Ovary (tissue), 9 donors: ENCODE data around the gene SMARCD1. TPM values are rescaled to one million over a fixed set of nuclear protein-coding genes. Genes with fewer than 3 reads are reported as not detected.

ENCODE experiments used
- DNase-seq, 5 donors: peaks; one replicate each; pipeline ENCODE4 v3.0.0-alpha.2; 2019 to 2020
- H3K27ac ChIP-seq, 2 donors: fragments of 200-600 bp; one replicate each; pipeline versions ENCODE4 v1.5.1 to v1.8.0; 2019 to 2022
- H3K27me3 ChIP-seq: fragments of 200-600 bp; one replicate; pipeline ENCODE4 v1.8.0; 2022
- H3K36me3 ChIP-seq: fragments of 200-600 bp; sonication (generic); one replicate; pipeline ENCODE4 v1.5.1; 2019
- H3K4me1 ChIP-seq: one replicate; pipeline ENCODE4 v1.8.1; 2013; ENCODE audit warnings: mild to moderate bottlenecking, moderate library complexity; ENCODE audit not compliant: insufficient read depth
- H3K4me3 ChIP-seq: fragments of 200-600 bp; sonication (generic); one replicate; pipeline ENCODE4 v1.5.1; 2017
- H3K9me3 ChIP-seq, 2 donors: fragments of 200-600 bp in 1 of 2; sonication (generic) in 1 of 2; one replicate each; pipeline versions ENCODE4 v1.5.1 to v1.8.1; 2013 to 2019; ENCODE audit warnings: mild to moderate bottlenecking in 1 of 2, moderate library complexity in 1 of 2
- EP300 ChIP-seq: sonication (generic); formaldehyde crosslinking; IDR thresholded peaks from one replicate; pipeline ENCODE4 v1.6.1; 2017; ENCODE audit warnings: antibody characterized with exemption
- POLR2A ChIP-seq: fragments of 450-650 bp; IDR thresholded peaks from one replicate; pipeline ENCODE4 v1.6.1; 2017; ENCODE audit warnings: antibody characterized with exemption, mild to moderate bottlenecking, moderate library complexity
- WGBS, 3 donors: extraction: QIAGEN DNeasy Blood & Tissue Kit in 1 of 3; methylation state at CpG; one replicate each; pipeline versions ENCODE4 v1.1.5 to v1.1.7; 2013 to 2017; 5-methylcytosine and 5-hydroxymethylcytosine counted together
- intact Hi-C, 4 donors: fragments of 100-400 bp; cut with DNase I; formaldehyde crosslinking; loops; one replicate each; pipeline versions ENCODE4 v1.11.0 to v1.15.1; 2022 to 2023
- polyA plus RNA-seq, 2 donors: library from polyadenylated mRNA; stranded (reverse); fragments of 200-250 nt in 1 of 2; fragments of 350-450 nt in 1 of 2; fragmentation: Illumina TruSeq in 1 of 2; extraction: RNeasy Lipid Tissue Mini Kit (QIAGEN cat#74804) in 1 of 2; gene quantifications; one replicate each; pipeline ENCODE4 v1.2.3, GENCODE V29; 2013 to 2014
- total RNA-seq, 7 donors: library from RNA; depleted of rRNA in 2 of 7; stranded (reverse); fragments of >200 nt in 2 of 7; fragmentation: NEBNext Ultra II Directional in 3 of 7; extraction: Animal tissue kit (Norgen Biotek cat#: 25700) in 3 of 7; gene quantifications; one replicate each; pipeline versions ENCODE4 v1.1.0 to v1.2.4, GENCODE V29; 2016 to 2023
- TF ChIP-seq, protein P1 (sequence below), 3 donors: fragments of 450-650 bp in 2 of 3; fragments of 200-600 bp in 1 of 3; IDR thresholded peaks; one replicate each; pipeline versions ENCODE4 v1.5.1 to v1.8.0; 2016 to 2022; ENCODE audit warnings: antibody characterized with exemption in 3 of 3, mild to moderate bottlenecking in 1 of 3
- donor health status: DM: no; HTN: no; CAD: no; lungs with moderate emphysema.
- donor health status: DM: no; HTN: no; CAD: no.
- donor health status: Bipolar disorder and iron deficiency.
- donor health status: DM: yes; HTN: yes; CAD: no.
- donor health status: DM: no; HTN: no; CAD: no.
- donor health status: DM: yes; HTN: yes; CAD: no.

SMARCD1 gene
- total and polyA plus RNA-seq, 9 donors, result 26.1 to 57.7 (median 50.7) TPM

- no peaks in the 10 kb centered on the region for H3K9me3 ChIP-seq
- H3K27ac ChIP-seq, result peak overlapping the region in 1 of 2 donors; percentile 32
- no peak for DNase-seq
- WGBS, 3 donors, result 18 to 32% (median 27%) methylated on average over 21 to 30 of the region's 30 CpGs
- peaks cover 8% of the 10 kb centered on the region for H3K4me1 ChIP-seq
- H3K27me3 ChIP-seq, result no peaks in the 10 kb centered on the region
- TF ChIP-seq EP300, result no peak
- no peak for TF ChIP-seq POLR2A
- TF ChIP-seq, protein P1, sequence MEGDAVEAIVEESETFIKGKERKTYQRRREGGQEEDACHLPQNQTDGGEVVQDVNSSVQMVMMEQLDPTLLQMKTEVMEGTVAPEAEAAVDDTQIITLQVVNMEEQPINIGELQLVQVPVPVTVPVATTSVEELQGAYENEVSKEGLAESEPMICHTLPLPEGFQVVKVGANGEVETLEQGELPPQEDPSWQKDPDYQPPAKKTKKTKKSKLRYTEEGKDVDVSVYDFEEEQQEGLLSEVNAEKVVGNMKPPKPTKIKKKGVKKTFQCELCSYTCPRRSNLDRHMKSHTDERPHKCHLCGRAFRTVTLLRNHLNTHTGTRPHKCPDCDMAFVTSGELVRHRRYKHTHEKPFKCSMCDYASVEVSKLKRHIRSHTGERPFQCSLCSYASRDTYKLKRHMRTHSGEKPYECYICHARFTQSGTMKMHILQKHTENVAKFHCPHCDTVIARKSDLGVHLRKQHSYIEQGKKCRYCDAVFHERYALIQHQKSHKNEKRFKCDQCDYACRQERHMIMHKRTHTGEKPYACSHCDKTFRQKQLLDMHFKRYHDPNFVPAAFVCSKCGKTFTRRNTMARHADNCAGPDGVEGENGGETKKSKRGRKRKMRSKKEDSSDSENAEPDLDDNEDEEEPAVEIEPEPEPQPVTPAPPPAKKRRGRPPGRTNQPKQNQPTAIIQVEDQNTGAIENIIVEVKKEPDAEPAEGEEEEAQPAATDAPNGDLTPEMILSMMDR (IDR thresholded peaks at IDR 0.05), result no peak
- intact Hi-C loops, result loop anchor here in 2 of 4 donors (5.0 to 10.0 kb wide), 3 partner anchors 91 to 193 kb away; partner anchors contain the start of gene AQP5 (in 1 of the 2)
- H3K4me3 ChIP-seq, result peak overlapping the region; percentile 67
- H3K36me3 ChIP-seq, result no peaks in the 10 kb centered on the region
Measured at GRCh38 chr12:50057896-50058670, 27.1 kb upstream of the SMARCD1 start.

GRCh38 chr12:50058743-50059312, 26.3 kb upstream of the SMARCD1 start:
- intact Hi-C loops, result loop anchor here in 2 of 4 donors (5.0 to 10.0 kb wide), 3 partner anchors 92 to 194 kb away; partner anchors contain the start of gene AQP5 (in 1 of the 2)
- WGBS, 3 donors, result 89 to 93% (median 89%) methylated on average over 14 to 15 of the region's 15 CpGs
- peaks cover 8% of the 10 kb centered on the region for H3K4me1 ChIP-seq
- H3K4me3 ChIP-seq, result no peak overlapping the region
- H3K9me3 ChIP-seq, result no peaks in the 10 kb centered on the region
- no peaks in the 10 kb centered on the region for H3K36me3 ChIP-seq
- no peak overlapping the region for H3K27ac ChIP-seq
- H3K27me3 ChIP-seq, result no peaks in the 10 kb centered on the region
- no peak for DNase-seq
- TF ChIP-seq EP300 (no peak), POLR2A (no peak)
- TF ChIP-seq, protein P1 (IDR thresholded peaks at IDR 0.05), result no peak

DNA sequence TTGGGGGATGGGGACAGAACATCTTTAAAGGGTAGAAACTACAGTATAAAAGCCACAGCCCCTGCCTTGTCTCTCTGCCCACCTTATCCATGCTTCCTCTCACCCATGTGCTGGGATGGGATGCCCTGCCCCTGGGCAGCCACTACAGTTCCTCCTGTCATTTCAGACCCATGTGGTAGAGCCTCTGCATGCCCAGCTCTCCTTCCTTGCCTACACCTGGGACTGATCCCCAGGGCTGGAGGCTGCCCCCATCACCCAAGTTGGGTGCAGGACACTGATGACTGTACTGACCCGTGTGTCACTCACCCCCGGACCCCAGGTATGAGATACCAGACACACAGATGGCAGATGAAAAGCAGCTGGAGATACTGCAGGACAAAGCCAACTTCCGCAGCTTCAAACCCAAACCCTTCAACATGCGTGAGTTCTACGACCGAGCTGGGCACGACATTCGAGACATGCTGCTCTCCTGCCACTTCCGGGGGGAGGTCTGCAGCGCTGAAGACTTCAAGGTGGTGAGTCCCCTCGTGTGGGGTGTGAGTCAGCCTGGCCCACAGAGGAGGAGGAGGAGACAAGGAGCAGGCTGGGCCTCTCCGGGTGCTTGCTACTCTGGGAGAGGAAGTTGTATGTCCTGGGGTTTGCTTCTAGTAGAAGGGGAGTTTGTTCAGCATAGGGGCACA, 25.6 kb upstream of the SMARCD1 start:
- Histone ChIP-seq H3K27ac (no peak overlapping the region), H3K27me3 (no peaks in the 10 kb centered on the region), H3K4me1 (peaks cover 8% of the 10 kb centered on the region), H3K4me3 (no peak overlapping the region), H3K9me3 (no peaks in the 10 kb centered on the region), H3K36me3 (no peaks in the 10 kb centered on the region)
- 78 to 90% (median 84%) methylated on average over 12 of the region's 12 CpGs for WGBS, 3 donors
- no peak for DNase-seq
- TF ChIP-seq POLR2A (no peak), EP300 (no peak)
- TF ChIP-seq, protein P1 (IDR thresholded peaks at IDR 0.05), result no peak
- intact Hi-C loops, result loop anchor here in 2 of 4 donors (5.0 to 10.0 kb wide), 3 partner anchors 92 to 195 kb away; partner anchors contain the start of gene AQP5 (in 1 of the 2)

GRCh38 chr12:50060120-50060468, 25.0 kb upstream of the SMARCD1 start:
- Histone ChIP-seq H3K36me3 (no peaks in the 10 kb centered on the region), H3K4me1 (peaks cover 8% of the 10 kb centered on the region), H3K9me3 (no peaks in the 10 kb centered on the region), H3K4me3 (no peak overlapping the region), H3K27me3 (no peaks in the 10 kb centered on the region), H3K27ac (no peak overlapping the region)
- 68 to 72% (median 72%) methylated on average over 4 of the region's 4 CpGs for WGBS, 3 donors
- intact Hi-C loops, result no loop called here
- no peak for TF ChIP-seq EP300
- TF ChIP-seq POLR2A, result no peak
- TF ChIP-seq, protein P1 (IDR thresholded peaks at IDR 0.05), result no peak
- DNase-seq, result no peak
